ENCODE data around the gene DPF3.
A peak's percentile ranks its signal among the peaks of the same experiment; 100 is the strongest.

The DPF3 gene

DNA sequence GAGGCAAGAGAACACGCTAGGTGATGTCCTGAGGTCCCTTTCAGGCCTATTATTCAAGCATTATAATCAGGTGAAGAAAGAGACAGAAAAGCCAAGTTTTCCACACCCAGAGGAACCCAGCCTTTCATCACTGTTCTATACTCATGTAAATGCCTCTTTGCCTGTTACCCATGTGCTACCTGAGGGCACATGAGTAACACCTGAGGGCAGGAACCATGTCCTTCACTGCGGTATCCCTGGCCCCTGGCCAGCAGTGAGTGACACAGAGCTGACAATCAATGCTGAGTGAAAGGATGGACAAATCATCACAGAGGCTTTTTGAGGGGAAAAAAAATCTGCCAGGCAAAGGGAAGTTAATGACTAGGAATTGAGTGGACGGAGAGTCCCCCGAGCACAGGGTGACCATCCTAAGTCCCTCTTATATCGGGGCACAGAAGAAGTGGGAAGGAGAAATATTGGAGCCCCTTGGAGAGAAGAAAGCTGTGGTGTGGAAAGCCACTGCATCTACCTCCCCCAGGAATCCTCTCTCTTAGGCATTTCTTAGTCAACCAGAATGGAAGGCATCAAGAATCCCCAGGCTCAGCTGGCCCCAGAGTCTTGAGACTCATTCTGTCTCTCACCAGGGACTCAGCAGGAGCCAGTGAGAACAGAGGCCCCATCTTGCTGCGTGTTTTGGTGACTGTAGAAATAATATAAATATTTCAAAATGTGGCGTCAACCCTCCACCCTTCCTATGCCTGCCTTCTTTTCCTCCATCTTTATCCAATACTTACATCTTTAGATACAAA lies 212.9 kb downstream of the DPF3 start:
- no peak for DNase-seq (ENCODE audit: low read depth)

DNA sequence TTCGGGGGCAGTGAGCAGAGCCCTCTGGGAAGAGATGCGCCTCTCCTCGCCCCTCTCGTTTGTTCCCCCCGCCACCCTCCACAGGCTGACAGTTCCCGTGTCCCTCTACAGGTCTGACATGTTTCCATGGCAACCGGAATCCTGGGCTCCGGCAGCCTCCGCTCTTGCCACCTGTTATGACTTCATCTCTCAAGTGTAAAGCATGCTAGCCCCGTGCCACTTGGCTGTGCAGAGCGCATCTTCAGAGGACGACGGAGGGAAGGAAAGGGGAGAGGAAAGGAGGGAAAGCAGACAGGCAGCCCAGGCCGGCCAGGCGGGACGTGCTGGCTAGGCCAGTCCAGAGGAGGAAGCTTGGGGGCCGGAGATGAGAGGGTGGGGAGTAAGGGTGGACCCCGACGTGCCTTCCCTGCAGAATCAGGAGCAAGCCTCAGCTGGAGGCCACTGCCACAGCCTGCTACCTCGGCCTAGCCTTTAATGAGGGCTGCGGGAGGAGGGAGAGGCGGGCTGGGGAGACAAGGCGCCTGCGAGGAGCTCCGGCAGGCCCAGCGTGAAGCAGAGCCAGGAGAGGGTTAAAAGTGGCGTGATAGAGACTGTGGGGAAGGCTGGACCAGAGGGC lies 214.3 kb downstream of the DPF3 start:
- no peak for DNase-seq (ENCODE audit: low read depth)

DNA sequence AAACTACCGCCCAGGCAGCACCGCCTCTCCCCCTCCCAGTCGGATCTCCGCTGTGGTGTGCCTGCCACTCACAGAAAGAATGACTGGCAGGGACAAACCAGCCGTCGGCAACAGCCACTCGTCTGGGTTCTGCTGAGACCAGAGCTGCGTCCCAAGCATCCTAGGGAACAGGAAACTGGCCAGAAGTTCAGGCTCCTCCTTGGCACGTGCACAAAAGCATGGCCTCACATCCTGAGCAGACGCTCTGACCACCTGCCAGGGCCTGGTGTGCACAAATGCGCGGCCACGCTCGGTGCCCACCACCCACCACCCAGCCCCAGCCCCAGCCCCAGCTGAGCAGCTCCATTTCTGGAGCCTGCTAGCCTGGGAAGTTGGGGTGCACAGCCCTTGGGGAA lies 214.8 kb downstream of the DPF3 start:
- DNase-seq (ENCODE audit: low read depth) = peak; percentile 59

DNA sequence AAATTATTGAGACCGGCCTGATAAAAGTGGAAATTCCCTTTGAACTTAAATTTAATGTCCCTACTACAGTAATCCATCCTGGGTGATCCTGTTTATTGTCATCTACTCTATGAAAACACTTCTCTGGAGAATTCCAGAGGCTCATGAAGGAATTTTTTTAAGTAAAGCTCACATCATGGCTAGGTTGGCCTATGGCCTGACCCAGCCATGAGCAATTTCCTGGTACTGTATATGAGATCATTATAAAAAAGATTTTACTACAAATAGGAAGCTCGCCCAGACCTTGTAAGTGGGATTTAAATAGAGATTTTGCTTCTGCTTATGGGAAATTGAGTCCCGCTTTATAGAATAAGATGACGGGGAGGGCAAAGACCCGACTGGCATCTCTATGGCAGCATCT lies 215.5 kb downstream of the DPF3 start:
- DNase-seq (ENCODE audit: low read depth) = peak; percentile 76

DNA sequence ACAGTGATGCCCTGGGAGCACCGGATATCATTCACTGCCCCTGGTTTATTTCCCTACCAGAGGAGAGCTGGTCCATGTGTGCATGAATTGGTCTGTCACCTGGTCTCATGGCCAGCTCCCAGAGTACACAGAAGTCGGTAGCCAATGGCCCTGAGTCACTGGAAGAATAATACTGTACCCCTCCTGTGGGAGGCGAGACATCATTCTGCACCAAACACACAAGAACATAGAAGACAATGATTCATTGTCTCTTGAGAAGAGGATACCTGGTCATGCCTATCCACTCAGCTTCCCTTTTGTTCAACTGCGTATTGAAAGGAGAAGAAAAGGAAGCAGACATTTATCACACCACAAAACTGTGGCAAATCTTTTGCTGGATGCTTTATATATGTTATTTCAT lies 216.2 kb downstream of the DPF3 start:
- no peak for DNase-seq (ENCODE audit: low read depth)

DNA sequence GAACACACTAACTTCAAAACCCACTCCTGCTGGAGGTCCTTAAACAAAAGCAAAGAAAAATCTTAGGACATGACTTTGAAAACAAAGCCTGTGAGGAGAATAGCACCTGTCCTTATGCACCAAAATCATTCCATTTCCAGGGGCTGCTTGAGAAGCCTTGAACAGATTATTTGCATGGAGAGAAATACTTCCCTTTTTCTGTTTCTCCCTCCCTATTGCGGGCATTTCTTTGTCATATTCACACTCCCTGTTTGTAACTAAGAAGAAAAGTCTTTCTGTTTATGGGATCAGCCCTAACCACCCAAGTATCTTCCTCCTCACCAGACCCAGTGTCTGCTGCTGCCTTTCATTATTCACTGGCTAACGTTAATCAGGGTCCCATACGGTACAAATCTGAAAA lies 218.8 kb downstream of the DPF3 start:
- DNase-seq (ENCODE audit: low read depth) = no peak

DNA sequence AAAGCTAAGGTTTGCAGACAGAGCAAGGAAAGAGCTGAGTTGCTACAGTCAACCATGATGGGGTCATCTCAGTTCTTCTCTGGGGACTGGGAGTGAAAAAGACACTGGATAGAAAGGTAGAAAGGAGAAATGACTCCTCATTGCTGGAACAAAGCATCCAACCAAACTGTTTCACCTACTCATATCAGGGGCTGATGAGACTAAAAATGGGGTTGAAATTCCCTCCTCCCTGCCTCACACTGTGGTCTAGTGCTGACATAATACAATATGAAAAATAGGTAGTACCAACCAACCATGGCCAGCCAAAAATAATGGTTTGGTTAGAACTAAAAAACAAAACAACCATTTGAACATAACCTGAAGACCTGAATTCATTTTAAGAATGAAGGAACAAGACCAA lies 220.7 kb downstream of the DPF3 start:
- no peak for DNase-seq (ENCODE audit: low read depth)

DNA sequence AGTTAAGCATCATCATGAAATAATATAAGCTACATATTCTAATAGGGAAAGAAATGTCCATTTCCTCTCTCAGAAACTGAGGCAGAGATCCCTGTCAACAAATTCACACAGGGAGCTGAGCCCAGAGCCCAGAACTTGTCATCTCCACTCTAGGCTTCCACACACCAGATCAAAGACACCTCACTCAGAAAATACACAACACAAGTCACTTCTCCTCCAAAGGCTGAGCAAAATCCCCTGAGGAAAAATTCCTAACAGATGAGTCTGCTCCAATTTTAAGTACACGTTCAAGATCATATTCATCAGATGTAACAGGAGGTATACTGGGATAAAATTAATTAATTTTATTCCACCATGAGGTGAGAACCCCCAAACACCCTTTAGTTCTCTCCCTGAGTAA lies 227.3 kb downstream of the DPF3 start:
- DNase-seq (ENCODE audit: low read depth) = peak; percentile 84

DNA sequence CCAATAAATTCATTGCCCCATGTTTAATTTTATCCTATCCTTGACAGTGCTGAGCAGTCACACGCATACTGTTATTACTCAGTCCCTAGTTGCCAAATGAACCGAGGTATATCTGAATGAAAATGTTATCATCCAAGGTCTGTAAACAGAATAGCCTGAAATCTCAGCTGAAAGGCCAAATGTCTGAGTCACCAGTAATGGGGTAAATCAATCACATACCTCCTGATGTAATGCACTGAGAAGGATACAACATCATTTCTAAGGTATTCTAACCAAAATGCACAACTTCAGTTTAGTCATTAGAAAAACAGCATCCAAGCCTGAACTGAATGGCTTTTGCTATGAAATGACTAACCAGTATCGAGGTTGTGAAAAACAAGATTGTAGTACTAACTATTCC lies 228.6 kb downstream of the DPF3 start:
- peak; percentile 99 for DNase-seq (ENCODE audit: low read depth)

DNA sequence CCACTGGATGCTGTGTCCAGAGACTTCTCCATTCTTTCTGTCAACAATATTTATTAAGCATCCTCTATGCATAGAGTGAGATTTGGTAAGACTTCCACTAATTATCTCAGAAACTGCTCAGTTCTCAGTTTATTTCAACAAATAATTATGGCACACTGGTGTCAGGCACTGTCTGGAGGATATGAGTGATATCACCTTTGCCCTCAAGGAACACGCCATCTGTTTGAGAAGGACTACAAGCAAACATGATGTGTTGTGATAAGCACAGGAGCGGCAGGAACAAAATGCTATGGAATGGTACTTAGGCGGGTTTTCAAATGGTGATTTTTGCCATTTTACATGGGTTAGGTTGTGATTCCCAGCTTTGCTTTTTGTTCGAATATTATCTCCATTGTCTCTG lies 229.2 kb downstream of the DPF3 start:
- DNase-seq (ENCODE audit: low read depth) = peak; percentile 36

DNA sequence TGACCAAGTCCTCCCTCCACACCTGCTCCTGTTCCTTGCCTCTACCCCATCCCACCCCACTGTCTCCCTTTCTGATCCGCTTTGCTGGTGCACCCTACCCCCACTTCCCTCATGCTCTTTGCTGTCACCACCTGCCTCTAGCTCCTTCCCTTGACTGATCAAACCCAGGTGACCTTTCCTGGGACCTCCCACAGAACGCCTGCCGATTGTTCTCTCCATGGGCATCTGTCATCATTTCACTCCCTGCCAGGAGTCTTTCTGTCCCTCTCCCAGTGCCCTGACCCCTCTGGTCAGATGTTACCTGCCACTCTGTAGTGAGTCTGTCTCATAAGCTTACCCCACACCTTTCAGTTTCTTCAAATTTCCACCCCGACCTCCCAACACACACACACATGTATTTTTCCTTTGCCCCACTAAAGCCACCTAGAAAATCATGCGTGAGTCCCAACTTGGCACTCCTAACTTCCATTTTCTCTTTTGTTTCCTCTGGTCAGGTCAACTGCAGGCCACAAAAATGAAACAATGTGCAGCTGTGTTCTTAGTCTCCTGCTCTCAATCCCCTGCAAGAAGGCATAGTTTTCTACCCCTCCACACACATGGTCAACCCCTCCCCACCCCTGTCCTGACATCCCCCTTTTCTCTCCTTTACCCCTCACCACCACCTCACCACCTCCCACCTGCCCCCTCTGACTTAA lies 229.8 kb downstream of the DPF3 start:
- peak; percentile 59 for DNase-seq (ENCODE audit: low read depth)

DNA sequence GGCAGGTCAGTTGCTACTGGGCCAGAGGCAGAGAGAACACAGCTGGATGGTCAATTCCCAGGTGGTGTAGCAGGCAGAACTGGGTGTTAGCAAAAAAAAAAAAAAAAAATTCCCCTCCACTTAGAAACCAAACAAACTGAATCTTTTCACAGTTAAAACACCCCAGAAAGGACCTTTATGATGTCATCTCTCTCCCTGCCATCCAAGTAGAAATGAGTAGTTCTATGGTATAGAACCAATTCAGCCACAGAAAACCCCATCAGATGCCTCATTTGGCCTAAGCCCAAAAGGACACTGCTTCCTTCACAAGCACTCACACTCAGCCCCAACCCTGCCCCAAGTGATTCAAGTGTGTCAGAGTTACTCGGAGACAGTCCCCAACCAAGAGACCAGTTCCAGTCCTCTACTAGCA lies 230.8 kb downstream of the DPF3 start:
- no peak for DNase-seq (ENCODE audit: low read depth)

DNA sequence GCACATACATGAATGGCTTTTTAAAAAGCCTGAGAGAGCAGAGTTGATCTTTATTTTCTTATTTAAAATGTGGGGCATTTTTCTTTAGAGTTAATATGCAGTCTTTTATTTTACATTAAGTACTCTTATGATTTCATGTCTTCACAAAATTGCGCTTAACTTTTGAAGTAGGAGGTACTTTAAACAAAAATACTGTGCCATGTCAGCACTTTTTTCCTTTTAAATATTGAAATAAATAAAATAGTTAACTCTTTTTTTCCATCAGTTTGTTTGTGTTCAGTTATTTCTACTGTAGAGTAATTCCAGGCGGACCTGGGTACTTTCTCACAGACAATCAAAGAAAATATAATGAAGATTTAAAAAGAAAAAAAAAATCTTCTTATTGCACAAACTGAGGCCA lies 231.7 kb downstream of the DPF3 start:
- DNase-seq (ENCODE audit: low read depth) = no peak

DNA sequence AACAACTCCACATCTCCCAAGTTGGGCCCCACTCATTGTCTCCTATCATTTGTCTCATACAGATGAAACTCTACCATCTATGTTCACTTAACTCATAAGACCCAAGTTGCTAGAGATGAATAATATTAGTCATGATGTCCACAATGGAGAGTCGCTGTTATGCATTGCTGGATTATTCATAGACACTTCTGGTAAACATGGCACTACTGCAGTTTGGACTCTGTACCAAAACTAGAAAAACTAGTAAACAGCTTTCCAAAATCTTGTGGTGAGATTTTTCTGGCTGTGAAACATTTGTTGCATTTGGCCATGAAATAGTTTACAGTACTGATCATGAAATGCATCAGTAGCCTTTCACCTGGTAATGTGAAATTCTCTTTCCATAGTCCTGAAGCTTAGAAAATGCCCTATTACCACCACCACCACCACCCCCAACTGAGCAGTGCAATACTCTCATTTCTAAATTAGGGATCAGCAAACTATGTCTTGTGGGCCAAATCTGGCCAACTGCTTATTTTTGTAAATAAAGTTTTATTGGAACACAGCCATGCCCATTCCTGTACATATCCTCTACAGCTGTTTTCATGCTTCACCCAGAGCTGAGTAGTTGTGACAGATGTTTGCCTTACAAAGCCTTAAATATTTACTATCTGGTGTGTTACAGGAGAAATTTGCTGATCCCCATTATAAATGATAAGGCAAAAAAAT lies 236.5 kb downstream of the DPF3 start:
- DNase-seq (ENCODE audit: low read depth) = no peak

DNA sequence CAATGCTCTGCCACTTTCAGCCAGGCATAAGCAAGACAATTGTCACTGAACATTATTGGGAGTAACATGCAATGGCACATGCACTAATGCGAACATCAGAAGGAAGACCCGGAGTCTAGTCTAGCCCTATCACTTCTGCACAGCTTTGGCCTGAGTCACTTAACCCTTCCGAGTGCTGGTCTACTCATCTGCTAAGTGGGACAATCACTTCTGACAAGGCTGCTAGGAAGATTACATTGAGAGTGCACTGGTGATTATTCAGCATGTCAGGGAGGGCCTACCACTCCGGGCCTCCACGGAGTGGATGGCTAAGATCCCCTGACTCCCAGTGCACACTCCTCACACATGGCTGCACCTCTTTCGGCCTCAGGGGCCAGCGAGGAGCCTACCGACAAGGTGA lies 240.9 kb downstream of the DPF3 start:
- no peak for DNase-seq (ENCODE audit: low read depth)

DNA sequence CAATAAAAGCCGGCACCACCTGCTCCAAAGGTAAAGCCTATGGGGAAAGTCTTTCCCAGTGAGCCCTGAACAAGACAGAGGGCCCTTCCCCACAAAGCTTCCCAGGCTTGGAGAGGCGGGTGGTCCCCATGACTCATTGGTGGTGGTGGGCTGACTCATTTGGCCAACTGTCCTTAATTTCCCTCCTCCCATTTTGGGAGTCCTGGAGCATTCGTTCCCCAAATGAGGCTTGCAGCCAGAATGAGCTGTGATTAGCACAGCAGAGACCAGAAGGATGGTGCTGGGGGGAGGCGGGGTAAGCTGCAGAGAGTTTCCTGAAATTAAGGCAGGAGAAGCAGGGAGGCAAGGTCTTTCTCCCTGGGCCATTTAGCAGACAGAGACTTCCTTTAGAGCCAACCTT lies 241.7 kb downstream of the DPF3 start:
- no peak for DNase-seq (ENCODE audit: low read depth)

DNA sequence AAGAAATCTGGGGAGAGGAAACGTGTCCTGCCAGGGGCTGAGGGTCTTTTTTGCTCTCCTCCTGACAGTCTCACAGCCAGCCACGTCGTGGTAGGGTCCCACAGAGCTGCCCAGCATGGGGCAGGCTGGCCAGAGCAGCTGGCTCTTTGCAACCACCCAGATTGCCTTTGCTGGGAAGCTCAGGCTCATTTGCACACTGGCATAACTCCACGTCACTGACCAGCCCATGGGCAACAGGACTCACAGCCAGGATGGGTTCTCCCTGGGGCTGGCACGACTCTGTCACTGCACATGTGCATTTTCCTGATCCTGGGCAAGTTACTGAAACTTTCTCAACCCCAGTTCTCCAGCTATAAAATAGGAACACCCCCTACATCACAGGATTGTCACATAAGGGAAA lies 242.2 kb downstream of the DPF3 start:
- DNase-seq (ENCODE audit: low read depth) = no peak

DNA sequence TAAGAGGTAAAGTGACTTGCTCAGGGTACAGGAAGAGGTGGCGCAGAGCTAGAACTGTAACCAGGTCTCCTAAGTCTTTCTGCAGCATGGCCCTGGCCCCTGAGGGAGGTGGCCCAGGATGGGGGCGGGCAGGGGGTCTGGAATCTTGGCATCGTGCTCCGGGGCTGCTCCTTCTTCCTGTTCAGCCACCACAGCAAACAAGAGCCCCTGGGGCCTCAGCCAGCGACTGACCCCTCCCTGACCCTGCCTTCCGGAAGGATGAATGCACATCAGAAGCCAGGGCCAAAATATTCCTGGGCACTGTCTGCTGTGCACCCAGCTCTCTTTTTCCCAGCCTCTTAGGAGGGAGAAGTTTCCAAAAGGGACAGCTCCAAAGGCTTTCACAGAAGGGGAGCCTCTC lies 242.8 kb downstream of the DPF3 start:
- DNase-seq (ENCODE audit: low read depth) = peak; percentile 62

DNA sequence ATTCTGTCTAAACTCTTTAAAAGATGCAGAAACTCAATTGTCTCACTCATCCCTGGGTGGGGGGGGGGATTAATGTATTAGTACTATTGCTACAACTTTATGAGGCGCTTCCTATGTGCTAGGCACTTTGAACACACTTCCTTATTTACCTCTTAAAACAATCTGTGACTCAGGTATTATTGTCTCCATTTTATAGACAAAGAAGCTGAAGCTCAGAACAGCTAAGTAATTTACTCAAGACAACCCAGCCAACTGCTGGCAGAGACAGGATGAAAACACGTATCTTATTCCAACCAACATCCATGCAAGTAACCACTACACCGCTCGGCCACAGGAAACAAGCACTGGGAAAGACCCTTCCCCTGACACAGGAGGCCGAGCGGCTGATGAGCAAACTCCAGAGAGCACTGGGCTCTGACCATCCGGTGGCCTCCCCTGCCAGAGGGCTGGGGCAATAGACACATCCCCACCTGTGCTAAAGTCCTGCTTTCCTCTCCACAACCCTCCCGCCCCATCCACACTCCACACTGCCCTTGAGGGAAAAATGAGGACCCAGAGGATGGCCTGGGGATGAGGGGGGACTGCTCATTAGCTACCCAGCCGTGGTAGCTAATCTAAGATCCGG lies 244.2 kb downstream of the DPF3 start:
- DNase-seq (ENCODE audit: low read depth) = no peak

DNA sequence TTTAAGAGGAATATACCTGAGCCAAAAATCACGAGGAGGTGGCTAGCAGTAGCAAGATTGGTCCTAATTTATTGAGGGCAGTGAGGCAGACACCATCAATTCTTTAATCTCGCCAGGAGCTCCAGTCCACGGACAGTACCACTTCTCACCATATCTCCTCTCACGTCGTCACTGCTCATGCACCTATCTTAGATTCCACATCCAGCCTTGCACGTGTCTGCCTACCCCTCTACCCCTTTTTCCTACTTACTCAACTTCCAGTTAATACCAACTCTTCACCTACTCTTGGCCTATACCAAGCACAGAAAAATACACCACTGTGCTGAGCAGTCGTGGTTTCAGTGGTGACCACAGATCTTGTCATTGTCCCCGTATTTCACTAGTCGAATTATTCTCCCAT lies 246.1 kb downstream of the DPF3 start:
- DNase-seq (ENCODE audit: low read depth) = no peak

DNA sequence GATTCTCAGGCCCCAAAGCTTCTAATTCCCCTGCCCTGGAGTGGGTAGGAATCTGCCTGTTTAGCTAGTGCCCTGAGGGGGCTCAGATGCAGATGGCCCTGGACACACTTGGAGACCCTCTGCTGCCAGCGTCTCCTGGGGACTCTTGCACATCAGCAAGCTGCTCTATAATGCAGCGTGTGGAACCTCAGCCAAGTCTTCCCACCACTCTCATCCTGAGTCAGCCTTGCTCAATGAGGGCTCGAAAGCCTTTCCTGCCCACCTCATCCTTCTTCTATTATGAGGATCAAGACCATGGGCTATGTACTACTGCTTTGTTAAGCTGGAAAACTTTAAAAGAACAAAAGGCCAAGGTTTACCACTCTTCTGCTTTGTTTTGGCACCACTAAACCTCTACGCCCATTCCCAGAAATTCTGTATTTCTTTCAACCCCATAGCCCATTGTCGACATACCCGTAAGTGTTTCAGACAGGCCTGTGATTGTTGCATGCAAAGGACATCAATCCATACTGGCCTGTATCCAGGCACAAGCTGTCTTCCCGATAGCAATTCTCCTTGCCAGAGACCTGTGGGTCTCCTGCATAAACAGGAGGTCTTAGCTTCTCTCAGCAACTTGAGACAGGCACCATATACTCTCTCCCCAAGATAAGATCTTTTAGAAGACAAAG lies 246.9 kb downstream of the DPF3 start:
- peak; percentile 70 for DNase-seq (ENCODE audit: low read depth)

DNA sequence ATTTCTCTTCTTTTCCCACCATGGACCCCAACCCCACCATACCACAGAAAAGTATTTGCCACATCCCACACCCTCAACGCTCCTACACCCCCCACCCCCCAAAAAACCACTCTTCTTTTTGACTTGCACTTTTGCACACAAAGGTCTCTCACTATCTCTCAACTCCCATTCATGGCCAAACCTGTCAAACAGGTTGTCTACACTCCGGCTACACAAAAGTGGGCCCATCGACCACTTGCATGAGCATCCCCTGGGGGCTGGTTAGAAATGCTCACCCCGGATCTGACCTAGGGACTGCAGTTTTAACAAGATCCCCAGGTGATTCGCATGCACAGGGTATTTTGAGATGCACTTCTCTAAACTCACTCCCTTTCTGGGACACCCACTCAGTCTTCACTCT lies 248.2 kb downstream of the DPF3 start:
- no peak for DNase-seq (ENCODE audit: low read depth)
